ENCODE data around the gene NPW.
"Not testable (repeated sequence)": the region's sequence is repeated elsewhere in the genome, so short reads cannot be mapped to it uniquely, and the experiment has no call there.

Gene NPW

DNA sequence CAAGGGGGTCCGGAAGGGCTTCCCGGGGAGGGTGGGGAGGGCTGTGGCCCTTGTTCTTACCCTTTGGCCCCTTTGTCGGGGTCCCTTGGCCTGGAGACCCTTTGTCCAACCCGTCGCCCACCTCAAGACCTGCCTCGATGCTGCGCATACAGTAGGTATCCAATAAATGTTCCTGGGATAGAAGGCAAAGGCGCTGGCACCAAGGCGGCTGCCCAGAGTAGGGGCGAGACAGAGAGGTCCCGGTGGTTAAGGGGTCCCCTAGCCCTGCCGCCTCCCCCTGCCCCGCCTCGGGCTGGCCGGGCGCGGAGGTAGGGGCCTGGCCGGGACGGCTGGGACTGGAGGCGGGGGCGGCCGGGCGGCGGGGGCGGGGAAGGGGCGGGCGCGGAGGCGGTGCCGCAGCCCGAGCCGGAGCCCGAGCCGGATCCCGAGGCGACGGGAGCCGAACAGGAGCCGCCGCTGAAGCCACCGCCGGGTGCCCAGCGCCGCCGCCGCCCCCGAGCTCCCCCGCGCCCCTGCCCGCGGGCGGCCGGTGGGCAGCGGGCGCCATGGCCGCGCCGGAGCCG lies 7.0 kb downstream of the NPW start, which contains the start of gene NHERF2:
NHERF2 (plus strand) TSS at position 442 of the 563 bp plus-strand sequence; CDS start at position 546, 104 bp downstream.
- FAIRE-seq: no peak
- no peak for DNase-seq (ENCODE audit: insufficient read length)
- TF ChIP-seq POLR2A (IDR thresholded peaks at IDR 0.05; ENCODE audit: low read depth, low read length): no peak
- TF ChIP-seq TAF1 (IDR thresholded peaks at IDR 0.05; ENCODE audit: borderline replicate concordance, low read depth, low read length): no peak
- TF ChIP-seq POLR2AphosphoS5 (IDR thresholded peaks at IDR 0.05; ENCODE audit: low read depth, low read length): no peak

DNA sequence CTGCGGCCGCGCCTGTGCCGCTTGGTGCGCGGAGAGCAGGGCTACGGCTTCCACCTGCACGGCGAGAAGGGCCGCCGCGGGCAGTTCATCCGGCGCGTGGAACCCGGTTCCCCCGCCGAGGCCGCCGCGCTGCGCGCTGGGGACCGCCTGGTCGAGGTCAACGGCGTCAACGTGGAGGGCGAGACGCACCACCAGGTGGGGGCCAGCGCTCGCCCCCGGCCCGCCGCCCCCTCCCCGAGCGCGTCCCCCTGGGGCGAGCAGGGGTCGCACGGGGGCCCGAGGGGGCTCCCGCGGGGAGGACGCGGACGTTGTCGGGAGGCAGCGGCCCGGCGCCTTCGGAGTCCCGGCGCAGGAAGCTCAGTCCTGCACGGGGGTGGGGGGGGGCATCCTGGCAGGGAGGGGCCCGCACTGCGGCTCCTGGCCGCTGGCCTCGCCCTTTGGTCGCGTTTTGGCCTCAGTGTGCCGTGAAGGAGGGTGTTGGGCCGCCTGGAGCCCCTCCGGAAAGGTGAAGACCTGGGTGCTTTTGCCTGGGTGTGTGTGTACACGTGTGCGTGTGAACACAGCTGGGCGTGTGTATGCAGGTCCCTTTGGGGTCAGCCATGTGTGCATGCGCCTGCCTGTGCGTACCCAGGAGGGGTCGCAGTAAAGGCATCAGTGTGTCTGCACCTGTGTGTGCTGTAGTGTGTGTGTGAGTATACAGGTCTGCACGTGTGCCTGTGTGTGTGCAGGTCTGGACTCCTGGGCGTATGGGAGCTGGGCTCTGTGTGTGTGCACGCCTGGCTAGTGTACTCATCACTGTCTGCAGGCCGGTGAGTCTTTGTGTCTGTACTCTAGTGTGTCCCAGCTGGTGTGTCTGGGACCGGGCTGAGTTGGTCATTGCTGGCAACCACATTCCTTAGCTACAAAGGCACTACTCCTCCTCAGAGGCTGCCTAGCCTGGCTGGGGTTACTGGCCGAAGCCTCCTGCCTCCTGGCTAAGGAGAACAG lies 7.7 kb downstream of the NPW start:
- TF ChIP-seq POLR2AphosphoS5 (IDR thresholded peaks at IDR 0.05; ENCODE audit: low read depth, low read length) (no peak), TAF1 (IDR thresholded peaks at IDR 0.05; ENCODE audit: borderline replicate concordance, low read depth, low read length) (no peak), POLR2A (IDR thresholded peaks at IDR 0.05; ENCODE audit: low read depth, low read length) (no peak)
- DNase-seq (ENCODE audit: insufficient read length) (no peak), FAIRE-seq (no peak)

GRCh38 chr16:2028146-2028545 lies 8.6 kb downstream of the NPW start:
- TF ChIP-seq POLR2AphosphoS5 (IDR thresholded peaks at IDR 0.05; ENCODE audit: low read depth, low read length): no peak
- TF ChIP-seq POLR2A (IDR thresholded peaks at IDR 0.05; ENCODE audit: low read depth, low read length): no peak
- no peak for TF ChIP-seq TAF1 (IDR thresholded peaks at IDR 0.05; ENCODE audit: borderline replicate concordance, low read depth, low read length)
- no peak for FAIRE-seq

DNA sequence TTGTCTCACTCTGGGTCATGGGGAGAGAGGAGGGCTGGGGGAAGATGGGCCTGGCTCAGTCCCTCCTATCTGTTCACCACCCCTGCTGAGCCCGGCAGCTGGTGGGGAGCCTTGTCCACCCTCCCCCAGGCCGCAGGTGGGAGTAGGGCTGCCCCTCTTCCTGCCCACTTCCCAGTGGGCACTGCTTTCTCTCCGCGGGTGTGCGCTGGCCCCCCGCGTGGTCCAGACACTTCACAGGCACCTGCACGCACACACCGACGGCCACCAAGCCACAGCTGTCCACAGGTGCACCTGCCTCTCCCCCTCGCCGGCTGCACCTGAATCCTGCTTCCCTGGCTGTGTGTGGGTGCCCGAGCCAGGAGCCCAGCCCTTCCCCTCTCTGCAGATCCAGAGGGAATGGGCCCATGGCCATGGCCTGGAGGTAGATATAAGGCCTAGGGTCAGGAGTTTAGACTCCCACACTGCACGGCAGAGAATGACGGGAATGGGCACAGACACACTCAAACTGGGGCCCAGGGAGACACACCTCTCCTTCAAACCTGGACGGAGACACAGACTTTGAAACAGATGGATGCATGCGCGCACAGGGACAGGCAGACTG lies 9.1 kb downstream of the NPW start:
- FAIRE-seq: no peak
- DNase-seq (ENCODE audit: insufficient read length): no peak
- TF ChIP-seq POLR2AphosphoS5 (IDR thresholded peaks at IDR 0.05; ENCODE audit: low read depth, low read length) (no peak), TAF1 (IDR thresholded peaks at IDR 0.05; ENCODE audit: borderline replicate concordance, low read depth, low read length) (no peak)

More at GRCh38 chr16:2028146-2028545, 8.6 kb downstream of the NPW start:
- no peak for DNase-seq (ENCODE audit: insufficient read length)

DNA sequence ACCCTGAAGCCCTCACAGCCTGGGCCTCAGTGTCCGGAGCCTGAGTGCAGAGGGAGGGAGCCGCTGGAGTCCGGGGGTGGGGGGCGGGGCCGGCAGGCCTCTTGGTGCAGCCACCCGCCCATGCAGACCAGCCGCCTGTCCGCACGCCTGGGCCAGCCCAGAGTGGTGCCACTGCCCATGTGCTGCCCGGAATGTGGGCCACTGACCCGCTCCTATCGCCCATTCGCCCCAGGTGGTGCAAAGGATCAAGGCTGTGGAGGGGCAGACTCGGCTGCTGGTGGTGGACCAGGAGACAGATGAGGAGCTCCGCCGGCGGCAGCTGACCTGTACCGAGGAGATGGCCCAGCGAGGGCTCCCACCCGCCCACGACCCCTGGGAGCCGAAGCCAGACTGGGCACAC lies 9.8 kb downstream of the NPW start:
- no peak for DNase-seq (ENCODE audit: insufficient read length)
- FAIRE-seq: no peak
- no peak for TF ChIP-seq POLR2A (IDR thresholded peaks at IDR 0.05; ENCODE audit: low read depth, low read length)
- no peak for TF ChIP-seq POLR2AphosphoS5 (IDR thresholded peaks at IDR 0.05; ENCODE audit: low read depth, low read length)
- no peak for TF ChIP-seq TAF1 (IDR thresholded peaks at IDR 0.05; ENCODE audit: borderline replicate concordance, low read depth, low read length)

DNA sequence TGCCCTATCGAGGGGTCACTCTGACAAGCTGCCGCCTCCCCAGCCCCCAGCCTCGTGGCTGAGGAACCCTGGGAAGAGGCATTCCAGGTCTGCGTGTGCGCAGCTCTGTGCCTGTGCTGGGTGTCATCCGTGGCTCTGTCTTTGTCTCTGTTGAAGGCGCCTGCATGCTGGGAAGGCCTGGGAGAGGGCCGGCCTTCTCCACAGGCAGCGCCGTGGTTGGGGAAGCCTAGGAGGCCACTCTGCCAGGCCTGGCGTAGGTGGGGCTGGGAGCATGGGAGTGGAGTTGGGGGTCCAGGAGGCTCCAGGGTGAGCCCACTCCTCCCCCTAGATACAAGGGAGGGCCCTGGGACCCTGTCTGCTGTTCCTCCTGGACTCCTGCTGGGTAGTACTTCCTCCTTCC lies 10.5 kb downstream of the NPW start:
- FAIRE-seq: no peak
- no peak for DNase-seq (ENCODE audit: insufficient read length)
- no peak for TF ChIP-seq POLR2AphosphoS5 (IDR thresholded peaks at IDR 0.05; ENCODE audit: low read depth, low read length)
- TF ChIP-seq POLR2A (IDR thresholded peaks at IDR 0.05; ENCODE audit: low read depth, low read length): no peak
- TF ChIP-seq TAF1 (IDR thresholded peaks at IDR 0.05; ENCODE audit: borderline replicate concordance, low read depth, low read length): no peak

- FAIRE-seq (no peak), DNase-seq (ENCODE audit: insufficient read length) (no peak)
Measured at GRCh38 chr16:2031081-2031577, 11.5 kb downstream of the NPW start.

GRCh38 chr16:2032285-2033056 lies 12.9 kb downstream of the NPW start:
- DNase-seq (ENCODE audit: insufficient read length) (no peak), FAIRE-seq (no peak)
- TF ChIP-seq TAF1 (IDR thresholded peaks at IDR 0.05; ENCODE audit: borderline replicate concordance, low read depth, low read length) (no peak), POLR2AphosphoS5 (IDR thresholded peaks at IDR 0.05; ENCODE audit: low read depth, low read length) (no peak), POLR2A (IDR thresholded peaks at IDR 0.05; ENCODE audit: low read depth, low read length) (no peak)

More at GRCh38 chr16:2031081-2031577, 11.5 kb downstream of the NPW start:
- no peak for TF ChIP-seq TAF1 (IDR thresholded peaks at IDR 0.05; ENCODE audit: borderline replicate concordance, low read depth, low read length)
- TF ChIP-seq POLR2A (IDR thresholded peaks at IDR 0.05; ENCODE audit: low read depth, low read length): no peak
- no peak for TF ChIP-seq POLR2AphosphoS5 (IDR thresholded peaks at IDR 0.05; ENCODE audit: low read depth, low read length)

DNA sequence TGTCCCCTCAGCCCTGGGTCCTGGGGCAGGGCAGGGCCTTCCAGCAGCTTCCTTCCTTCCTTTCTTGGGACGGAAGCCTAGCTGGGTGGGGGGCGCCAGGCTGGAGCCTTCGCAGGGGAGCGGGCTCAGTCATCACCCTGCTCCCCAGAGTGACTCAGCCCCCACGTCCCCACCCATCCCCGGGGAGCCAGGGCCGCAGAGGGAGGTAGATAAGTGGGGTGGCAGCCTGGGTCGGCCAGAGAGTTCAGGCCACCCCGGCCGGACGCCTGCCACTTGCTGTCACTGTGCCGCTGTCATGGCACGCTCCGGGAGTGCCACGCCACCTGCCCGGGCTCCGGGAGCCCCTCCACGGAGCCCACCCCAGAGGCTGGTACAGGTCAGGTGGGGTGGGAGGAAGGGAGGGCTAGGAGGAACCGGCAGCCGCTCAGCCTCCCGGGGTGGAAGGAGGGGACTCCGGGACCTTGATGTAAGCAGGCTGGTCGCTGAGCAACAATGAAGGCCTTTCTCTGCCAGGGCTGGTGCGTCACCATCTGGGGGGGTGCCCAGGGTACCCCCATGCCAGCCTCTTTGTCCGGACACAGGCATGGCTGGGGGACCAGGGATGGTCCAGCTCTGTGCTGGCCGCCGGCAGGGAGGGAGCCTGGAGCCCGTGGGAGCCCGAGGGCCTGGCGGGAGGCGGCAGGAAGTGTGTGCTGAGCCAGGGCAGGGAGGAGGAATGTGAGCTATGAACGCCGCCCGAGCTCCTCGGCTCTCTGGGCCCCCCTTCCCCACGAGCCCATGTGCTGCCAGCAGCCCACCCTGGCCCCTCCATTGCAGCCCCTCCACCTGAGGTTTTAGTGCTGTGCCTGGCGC lies 13.7 kb downstream of the NPW start:
- no peak for FAIRE-seq
- TF ChIP-seq TAF1 (IDR thresholded peaks at IDR 0.05; ENCODE audit: borderline replicate concordance, low read depth, low read length) (no peak), POLR2AphosphoS5 (IDR thresholded peaks at IDR 0.05; ENCODE audit: low read depth, low read length) (no peak), POLR2A (IDR thresholded peaks at IDR 0.05; ENCODE audit: low read depth, low read length) (no peak)
- no peak for DNase-seq (ENCODE audit: insufficient read length)

DNA sequence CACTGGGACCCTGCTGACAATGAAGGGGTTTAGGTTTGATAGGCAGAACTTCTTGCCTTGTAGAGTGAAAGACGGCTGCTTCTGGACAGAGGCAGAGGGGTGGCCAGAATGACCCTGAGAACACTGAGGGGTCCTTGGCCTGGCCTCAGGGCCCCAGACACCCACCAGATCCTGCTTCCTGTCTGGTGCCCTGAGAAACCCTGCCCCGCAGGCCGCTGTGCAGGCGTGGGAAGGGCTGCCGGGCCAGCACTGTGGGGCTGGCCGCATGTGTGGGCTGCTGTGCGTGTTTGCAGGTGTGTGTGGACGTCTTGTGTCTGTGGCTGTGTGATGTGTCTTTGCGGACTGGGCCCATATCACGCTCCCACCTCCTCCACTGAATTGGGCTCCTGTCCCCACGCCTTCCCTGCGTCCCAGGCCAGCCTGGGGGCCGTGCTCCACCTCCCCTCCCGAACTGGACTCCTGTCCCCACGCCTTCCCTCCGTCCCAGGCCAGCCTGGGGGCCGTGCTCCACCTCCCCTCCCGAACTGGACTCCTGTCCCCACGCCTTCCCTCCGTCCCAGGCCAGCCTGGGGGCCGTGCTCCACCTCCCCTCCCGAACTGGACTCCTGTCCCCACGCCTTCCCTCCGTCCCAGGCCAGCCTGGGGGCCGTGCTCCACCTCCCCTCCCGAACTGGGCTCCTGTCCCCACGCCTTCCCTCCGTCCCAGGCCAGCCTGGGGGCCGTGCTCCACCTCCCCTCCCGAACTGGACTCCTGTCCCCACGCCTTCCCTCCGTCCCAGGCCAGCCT lies 14.5 kb downstream of the NPW start:
- DNase-seq (ENCODE audit: insufficient read length); FAIRE-seq: not testable (repeated sequence)
